Osteocyte (in vitro differentiated cells): ENCODE measurements around the gene CDK19. TPM values are rescaled to one million over a fixed set of nuclear protein-coding genes. Genes with fewer than 3 reads are reported as not detected.

ENCODE experiments used
- DNase-seq: peaks from one replicate; pipeline ENCODE4 v3.0.0; 2021; ENCODE audit warnings: mixed read lengths; ENCODE audit not compliant: unreplicated experiment; ENCODE audit errors: extremely low spot score
- H3K27ac Mint-ChIP-seq: one replicate; pipeline ENCODE4 v1.8.0; 2021; ENCODE audit warnings: mild to moderate bottlenecking, mixed read lengths; ENCODE audit not compliant: unreplicated experiment
- H3K27me3 Mint-ChIP-seq: one replicate; pipeline ENCODE4 v1.8.0; 2021; ENCODE audit warnings: mixed read lengths; ENCODE audit not compliant: unreplicated experiment
- H3K36me3 Mint-ChIP-seq: one replicate; pipeline ENCODE4 v1.8.0; 2021; ENCODE audit warnings: mixed read lengths; ENCODE audit not compliant: unreplicated experiment
- H3K4me1 Mint-ChIP-seq: one replicate; pipeline ENCODE4 v1.8.0; 2021; ENCODE audit warnings: mixed read lengths; ENCODE audit not compliant: unreplicated experiment
- H3K4me3 Mint-ChIP-seq: one replicate; pipeline ENCODE4 v1.8.0; 2021; ENCODE audit warnings: mild to moderate bottlenecking, moderate library complexity, mixed read lengths; ENCODE audit not compliant: unreplicated experiment
- H3K9me3 Mint-ChIP-seq: one replicate; pipeline ENCODE4 v1.8.0; 2021; ENCODE audit warnings: mixed read lengths; ENCODE audit not compliant: unreplicated experiment
- total RNA-seq: library from RNA; stranded (reverse); gene quantifications from 2 replicates; pipeline ENCODE4 v1.2.1, GENCODE V29; 2021
- TF ChIP-seq, protein P1 (sequence below): fragments of 200-600 bp; sonication (generic); IDR thresholded peaks from 2 replicates; pipeline ENCODE4 v1.5.0; 2021; ENCODE audit warnings: antibody characterized with exemption, mild to moderate bottlenecking, moderate library complexity

The CDK19 gene
- total RNA-seq, 1 donor from 2014 or later, result 32.4 TPM

GRCh38 chr6:110795271-110795670 lies 20.0 kb downstream of the CDK19 start:
- TF ChIP-seq, protein P1, sequence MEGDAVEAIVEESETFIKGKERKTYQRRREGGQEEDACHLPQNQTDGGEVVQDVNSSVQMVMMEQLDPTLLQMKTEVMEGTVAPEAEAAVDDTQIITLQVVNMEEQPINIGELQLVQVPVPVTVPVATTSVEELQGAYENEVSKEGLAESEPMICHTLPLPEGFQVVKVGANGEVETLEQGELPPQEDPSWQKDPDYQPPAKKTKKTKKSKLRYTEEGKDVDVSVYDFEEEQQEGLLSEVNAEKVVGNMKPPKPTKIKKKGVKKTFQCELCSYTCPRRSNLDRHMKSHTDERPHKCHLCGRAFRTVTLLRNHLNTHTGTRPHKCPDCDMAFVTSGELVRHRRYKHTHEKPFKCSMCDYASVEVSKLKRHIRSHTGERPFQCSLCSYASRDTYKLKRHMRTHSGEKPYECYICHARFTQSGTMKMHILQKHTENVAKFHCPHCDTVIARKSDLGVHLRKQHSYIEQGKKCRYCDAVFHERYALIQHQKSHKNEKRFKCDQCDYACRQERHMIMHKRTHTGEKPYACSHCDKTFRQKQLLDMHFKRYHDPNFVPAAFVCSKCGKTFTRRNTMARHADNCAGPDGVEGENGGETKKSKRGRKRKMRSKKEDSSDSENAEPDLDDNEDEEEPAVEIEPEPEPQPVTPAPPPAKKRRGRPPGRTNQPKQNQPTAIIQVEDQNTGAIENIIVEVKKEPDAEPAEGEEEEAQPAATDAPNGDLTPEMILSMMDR, result no peak
- H3K4me1 Mint-ChIP-seq, result no peaks in the 10 kb centered on the region
- no peaks in the 10 kb centered on the region for H3K27me3 Mint-ChIP-seq

GRCh38 chr6:110786696-110787095 lies 28.6 kb downstream of the CDK19 start:
- DNase-seq, result no peak
- Mint-ChIP-seq H3K27me3 (no peaks in the 10 kb centered on the region), H3K27ac (no peak overlapping the region), H3K4me1 (peaks cover 11% of the 10 kb centered on the region), H3K4me3 (no peak overlapping the region), H3K36me3 (peaks cover 10% of the 10 kb centered on the region), H3K9me3 (peaks cover 5% of the 10 kb centered on the region)
- TF ChIP-seq, protein P1, result no peak

More at GRCh38 chr6:110795271-110795670, 20.0 kb downstream of the CDK19 start:
- no peak for DNase-seq
- Mint-ChIP-seq H3K4me3 (no peak overlapping the region), H3K36me3 (peaks cover 9% of the 10 kb centered on the region), H3K9me3 (peaks cover 6% of the 10 kb centered on the region), H3K27ac (no peak overlapping the region)

DNA sequence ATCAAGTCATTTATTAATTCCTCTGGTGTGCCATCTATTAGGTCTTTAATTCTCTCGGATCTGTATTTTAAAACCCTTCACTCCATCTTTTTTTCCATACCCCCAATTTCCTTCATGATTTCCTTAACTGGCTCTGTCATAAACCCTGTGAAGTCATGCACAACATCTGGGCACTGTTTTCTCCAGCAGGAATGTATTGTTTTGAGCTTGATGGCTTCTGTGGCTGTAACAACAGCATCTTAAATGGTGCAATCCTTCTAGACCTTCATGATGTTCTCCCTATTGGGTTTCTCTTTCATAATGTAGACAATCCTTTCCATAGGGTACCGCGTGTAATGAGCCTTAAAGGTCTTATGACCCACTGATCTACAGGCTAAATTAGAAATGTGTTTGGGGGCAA lies 29.0 kb downstream of the CDK19 start:
- H3K27ac Mint-ChIP-seq, result no peak overlapping the region
- no peak for DNase-seq
- H3K27me3 Mint-ChIP-seq, result no peaks in the 10 kb centered on the region
- no peak overlapping the region for H3K4me3 Mint-ChIP-seq
- TF ChIP-seq, protein P1, result no peak
- peaks cover 5% of the 10 kb centered on the region for H3K9me3 Mint-ChIP-seq
- H3K36me3 Mint-ChIP-seq, result peaks cover 10% of the 10 kb centered on the region
- H3K4me1 Mint-ChIP-seq, result peaks cover 15% of the 10 kb centered on the region

GRCh38 chr6:110784610-110784979 lies 30.7 kb downstream of the CDK19 start:
- no peaks in the 10 kb centered on the region for H3K27me3 Mint-ChIP-seq
- H3K4me3 Mint-ChIP-seq, result no peak overlapping the region
- TF ChIP-seq, protein P1, result no peak
- no peak overlapping the region for H3K27ac Mint-ChIP-seq
- peaks cover 18% of the 10 kb centered on the region for H3K4me1 Mint-ChIP-seq
- no peak for DNase-seq
- peaks cover 5% of the 10 kb centered on the region for H3K9me3 Mint-ChIP-seq
- peaks cover 9% of the 10 kb centered on the region for H3K36me3 Mint-ChIP-seq

DNA sequence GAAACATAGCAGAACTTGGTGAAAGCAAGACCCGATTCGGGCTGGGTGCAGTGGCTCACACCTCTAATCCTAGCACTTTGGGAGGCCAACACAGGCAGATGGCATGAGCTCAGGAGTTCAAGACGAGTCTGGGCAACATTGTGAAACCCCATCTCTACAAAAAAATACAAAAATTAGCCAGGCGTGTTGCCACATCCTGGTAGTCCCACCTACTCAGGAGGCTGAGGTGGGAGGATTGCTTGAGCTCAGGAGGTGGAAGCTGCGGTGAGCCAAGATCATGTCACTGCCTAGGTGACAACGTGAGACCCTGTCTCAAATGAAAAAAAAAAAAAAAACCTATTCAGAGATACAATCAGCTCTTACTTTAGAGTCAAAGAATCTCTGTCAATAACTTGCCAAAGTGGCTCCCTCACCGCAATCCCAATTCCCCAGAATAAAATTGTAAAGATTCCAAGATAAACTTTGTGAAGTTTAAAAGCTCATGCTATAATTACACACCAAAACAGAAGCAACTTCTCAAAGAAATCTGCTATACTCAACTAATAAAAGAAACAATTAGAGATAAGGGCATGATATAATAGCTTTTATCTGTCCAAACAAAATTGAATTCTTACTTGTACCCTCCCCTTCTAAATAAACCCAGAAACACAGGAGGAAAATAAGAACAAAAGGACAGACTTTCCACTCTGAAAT lies 33.6 kb downstream of the CDK19 start:
- H3K36me3 Mint-ChIP-seq, result peaks cover 2% of the 10 kb centered on the region
- no peaks in the 10 kb centered on the region for H3K27me3 Mint-ChIP-seq
- no peak overlapping the region for H3K4me3 Mint-ChIP-seq
- no peak for DNase-seq
- TF ChIP-seq, protein P1, result no peak
- no peaks in the 10 kb centered on the region for H3K9me3 Mint-ChIP-seq
- H3K27ac Mint-ChIP-seq, result no peak overlapping the region
- H3K4me1 Mint-ChIP-seq, result peaks cover 18% of the 10 kb centered on the region
